OCI-LY7 (cell line): ENCODE measurements around the gene DAND5.

Experiments used
- EZH2phosphoT487 ChIP-seq: fragments of 200-600 bp; sonication (generic); IDR thresholded peaks from 2 replicates; pipeline ENCODE4 v1.6.1; 2018; ENCODE audit warnings: low read depth, borderline replicate concordance, mild to moderate bottlenecking, mixed run types, antibody characterized with exemption, low read length, moderate library complexity, mixed read lengths
- TF ChIP-seq, protein P1 (sequence below): fragments of 200-600 bp; sonication (generic); conservative IDR thresholded peaks from 2 replicates; pipeline ENCODE4 v1.5.1; 2014; ENCODE audit warnings: mild to moderate bottlenecking, antibody characterized with exemption, low read length, moderate library complexity, mixed read lengths

DNA sequence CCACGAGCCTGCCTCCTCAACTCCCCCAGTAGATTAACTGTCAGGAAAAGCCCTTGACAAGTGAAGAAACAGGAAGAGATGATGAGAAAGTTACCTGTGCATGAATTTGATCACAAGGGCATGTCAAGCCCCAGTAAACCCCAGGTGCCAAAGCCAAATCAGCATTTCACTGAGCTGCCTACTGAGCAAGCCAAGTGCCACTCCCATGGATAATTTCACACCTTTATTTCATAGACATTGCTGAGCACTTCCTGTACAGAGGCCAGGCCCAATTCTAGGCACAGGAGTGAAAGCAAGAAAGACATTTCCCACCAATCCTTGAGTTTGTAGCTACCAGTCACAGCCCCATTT, 14.8 kb upstream of the DAND5 start:
- TF ChIP-seq, protein P1, sequence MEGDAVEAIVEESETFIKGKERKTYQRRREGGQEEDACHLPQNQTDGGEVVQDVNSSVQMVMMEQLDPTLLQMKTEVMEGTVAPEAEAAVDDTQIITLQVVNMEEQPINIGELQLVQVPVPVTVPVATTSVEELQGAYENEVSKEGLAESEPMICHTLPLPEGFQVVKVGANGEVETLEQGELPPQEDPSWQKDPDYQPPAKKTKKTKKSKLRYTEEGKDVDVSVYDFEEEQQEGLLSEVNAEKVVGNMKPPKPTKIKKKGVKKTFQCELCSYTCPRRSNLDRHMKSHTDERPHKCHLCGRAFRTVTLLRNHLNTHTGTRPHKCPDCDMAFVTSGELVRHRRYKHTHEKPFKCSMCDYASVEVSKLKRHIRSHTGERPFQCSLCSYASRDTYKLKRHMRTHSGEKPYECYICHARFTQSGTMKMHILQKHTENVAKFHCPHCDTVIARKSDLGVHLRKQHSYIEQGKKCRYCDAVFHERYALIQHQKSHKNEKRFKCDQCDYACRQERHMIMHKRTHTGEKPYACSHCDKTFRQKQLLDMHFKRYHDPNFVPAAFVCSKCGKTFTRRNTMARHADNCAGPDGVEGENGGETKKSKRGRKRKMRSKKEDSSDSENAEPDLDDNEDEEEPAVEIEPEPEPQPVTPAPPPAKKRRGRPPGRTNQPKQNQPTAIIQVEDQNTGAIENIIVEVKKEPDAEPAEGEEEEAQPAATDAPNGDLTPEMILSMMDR: no peak
- TF ChIP-seq EZH2phosphoT487: no peak
